Neural crest cell (in vitro differentiated cells): ENCODE measurements around the gene DPCD. TPM values are rescaled to one million over a fixed set of nuclear protein-coding genes. Genes with fewer than 3 reads are reported as not detected.

Experiments used
- DNase-seq: peaks from one replicate; pipeline ENCODE4 v3.0.0; 2021; ENCODE audit warnings: low read depth, mixed read lengths, low spot score
- H3K27ac Mint-ChIP-seq: one replicate; pipeline ENCODE4 v1.8.0; 2021; ENCODE audit warnings: mild to moderate bottlenecking, mixed read lengths; ENCODE audit not compliant: unreplicated experiment
- H3K27me3 Mint-ChIP-seq: 2 replicates; pipeline ENCODE4 v1.8.0; 2021; ENCODE audit warnings: low read depth, mild to moderate bottlenecking, mixed read lengths
- H3K36me3 Mint-ChIP-seq: 2 replicates; pipeline ENCODE4 v1.8.0; 2021; ENCODE audit warnings: low read depth, mild to moderate bottlenecking, mixed read lengths
- H3K4me1 Mint-ChIP-seq: 2 replicates; pipeline ENCODE4 v1.8.0; 2021; ENCODE audit warnings: mixed read lengths
- H3K4me3 Mint-ChIP-seq: one replicate; pipeline ENCODE4 v1.8.0; 2021; ENCODE audit warnings: mild to moderate bottlenecking, mixed read lengths
- H3K9me3 Mint-ChIP-seq: 2 replicates; pipeline ENCODE4 v1.8.0; 2021; ENCODE audit warnings: mixed read lengths
- total RNA-seq: library from RNA; stranded (reverse); gene quantifications from 2 replicates; pipeline ENCODE4 v1.2.1, GENCODE V29; 2021
- TF ChIP-seq, protein P1 (sequence below): fragments of 200-600 bp; sonication (generic); conservative IDR thresholded peaks from 2 replicates; pipeline ENCODE4 v1.5.0; 2021; ENCODE audit warnings: antibody characterized with exemption, mild to moderate bottlenecking

Gene DPCD
- total RNA-seq, 1 donor from 2014 or later = 29.6 TPM

DNA sequence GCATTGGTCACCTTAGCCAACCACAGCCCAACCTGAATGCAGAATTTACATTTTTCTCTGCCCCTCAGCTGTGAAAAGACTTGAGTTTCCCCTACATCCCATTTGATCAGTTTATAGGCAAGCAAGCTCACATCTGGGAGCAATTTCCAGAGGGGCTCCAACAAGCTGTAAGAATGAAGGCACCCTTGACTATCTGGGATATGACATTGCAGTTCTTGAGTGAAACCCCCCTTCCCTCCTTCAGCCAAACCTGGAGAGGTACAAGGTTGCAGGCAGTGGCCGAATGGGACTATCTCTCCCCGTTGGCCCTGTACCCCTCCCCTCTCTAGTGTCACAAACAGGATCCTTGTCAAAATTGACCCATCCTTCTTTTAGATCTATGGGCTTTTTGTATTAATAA, 30.6 kb upstream of the DPCD start:
- Mint-ChIP-seq H3K9me3 (no peaks in the 10 kb centered on the region), H3K4me3 (no peak overlapping the region), H3K27ac (no peak overlapping the region), H3K27me3 (peaks cover 7% of the 10 kb centered on the region), H3K36me3 (peaks cover under 1% of the 10 kb centered on the region), H3K4me1 (no peaks in the 10 kb centered on the region)
- TF ChIP-seq, protein P1, sequence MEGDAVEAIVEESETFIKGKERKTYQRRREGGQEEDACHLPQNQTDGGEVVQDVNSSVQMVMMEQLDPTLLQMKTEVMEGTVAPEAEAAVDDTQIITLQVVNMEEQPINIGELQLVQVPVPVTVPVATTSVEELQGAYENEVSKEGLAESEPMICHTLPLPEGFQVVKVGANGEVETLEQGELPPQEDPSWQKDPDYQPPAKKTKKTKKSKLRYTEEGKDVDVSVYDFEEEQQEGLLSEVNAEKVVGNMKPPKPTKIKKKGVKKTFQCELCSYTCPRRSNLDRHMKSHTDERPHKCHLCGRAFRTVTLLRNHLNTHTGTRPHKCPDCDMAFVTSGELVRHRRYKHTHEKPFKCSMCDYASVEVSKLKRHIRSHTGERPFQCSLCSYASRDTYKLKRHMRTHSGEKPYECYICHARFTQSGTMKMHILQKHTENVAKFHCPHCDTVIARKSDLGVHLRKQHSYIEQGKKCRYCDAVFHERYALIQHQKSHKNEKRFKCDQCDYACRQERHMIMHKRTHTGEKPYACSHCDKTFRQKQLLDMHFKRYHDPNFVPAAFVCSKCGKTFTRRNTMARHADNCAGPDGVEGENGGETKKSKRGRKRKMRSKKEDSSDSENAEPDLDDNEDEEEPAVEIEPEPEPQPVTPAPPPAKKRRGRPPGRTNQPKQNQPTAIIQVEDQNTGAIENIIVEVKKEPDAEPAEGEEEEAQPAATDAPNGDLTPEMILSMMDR = no peak
- no peak for DNase-seq

DNA sequence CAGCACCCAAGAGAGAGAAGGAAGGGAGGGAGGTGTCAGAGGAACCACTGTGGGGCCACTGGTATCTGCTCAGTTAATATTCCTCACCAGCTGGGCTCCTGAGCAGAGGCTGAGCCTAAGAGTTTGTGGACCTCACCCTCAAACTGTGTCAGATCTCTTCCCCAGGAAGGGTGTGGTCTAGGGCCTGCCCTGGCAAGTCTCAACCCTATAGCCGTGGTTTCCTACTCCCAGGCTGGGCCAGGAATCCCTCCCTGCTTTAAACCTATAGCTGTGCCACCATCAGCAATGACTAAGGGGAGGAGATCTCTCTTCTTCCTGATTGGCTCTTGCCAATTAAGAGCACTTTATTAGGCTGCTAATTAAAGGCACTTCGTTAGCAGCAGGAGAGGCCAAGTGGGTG, 29.9 kb upstream of the DPCD start:
- TF ChIP-seq, protein P1 = no peak
- Mint-ChIP-seq H3K4me3 (no peak overlapping the region), H3K4me1 (no peaks in the 10 kb centered on the region), H3K27me3 (peaks cover 9% of the 10 kb centered on the region), H3K36me3 (no peaks in the 10 kb centered on the region), H3K9me3 (no peaks in the 10 kb centered on the region), H3K27ac (no peak overlapping the region)
- DNase-seq = no peak

GRCh38 chr10:101558671-101559595, 29.2 kb upstream of the DPCD start:
- H3K4me3 Mint-ChIP-seq = no peak overlapping the region
- TF ChIP-seq, protein P1 = no peak
- no peaks in the 10 kb centered on the region for H3K9me3 Mint-ChIP-seq
- no peaks in the 10 kb centered on the region for H3K36me3 Mint-ChIP-seq
- no peaks in the 10 kb centered on the region for H3K4me1 Mint-ChIP-seq
- DNase-seq = no peak
- no peak overlapping the region for H3K27ac Mint-ChIP-seq
- H3K27me3 Mint-ChIP-seq = peaks cover 16% of the 10 kb centered on the region

GRCh38 chr10:101559596-101560297, 28.4 kb upstream of the DPCD start:
- peaks cover 20% of the 10 kb centered on the region for H3K27me3 Mint-ChIP-seq
- TF ChIP-seq, protein P1 = no peak
- DNase-seq = no peak
- no peak overlapping the region for H3K4me3 Mint-ChIP-seq
- H3K36me3 Mint-ChIP-seq = no peaks in the 10 kb centered on the region
- H3K9me3 Mint-ChIP-seq = no peaks in the 10 kb centered on the region
- no peaks in the 10 kb centered on the region for H3K4me1 Mint-ChIP-seq
- H3K27ac Mint-ChIP-seq = peak overlapping the region; percentile 87

DNA sequence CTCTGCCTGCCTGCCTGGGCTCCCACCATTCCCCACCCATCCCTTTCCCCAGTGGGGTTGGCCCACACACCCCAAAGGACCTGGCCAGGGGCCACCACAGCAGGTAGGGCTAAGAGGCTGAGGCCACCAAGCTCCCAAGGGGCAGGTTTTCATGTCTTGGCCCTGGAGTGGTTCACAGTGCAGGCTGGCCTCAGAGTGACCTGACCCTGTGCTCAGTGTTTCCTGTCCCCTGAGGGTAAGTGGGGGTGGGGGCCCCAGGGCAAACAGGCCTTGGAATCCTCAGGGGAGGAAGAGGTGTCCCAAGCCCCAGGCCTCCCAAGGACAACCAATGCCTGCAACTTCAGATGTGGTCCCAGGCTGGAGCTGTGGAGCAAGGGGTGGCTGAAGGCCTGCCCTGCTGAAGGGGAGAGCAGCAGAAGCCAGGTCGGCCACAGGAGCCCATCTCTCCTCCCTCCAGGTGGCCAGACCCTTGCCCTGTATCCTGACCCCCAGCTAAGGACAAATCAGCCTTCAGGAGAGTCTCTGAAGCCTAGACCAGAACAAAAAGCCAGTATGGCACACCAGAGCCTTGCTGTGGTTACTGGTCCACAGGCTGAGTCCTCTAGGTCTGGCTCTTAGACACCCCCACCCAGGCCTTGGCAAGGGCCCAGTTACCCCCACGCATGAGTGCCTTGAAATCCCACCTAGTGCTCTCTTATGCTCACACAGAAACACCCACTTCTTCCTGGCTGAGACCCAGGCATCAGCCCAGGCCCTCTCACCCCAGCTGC, 27.6 kb upstream of the DPCD start:
- H3K4me1 Mint-ChIP-seq = no peaks in the 10 kb centered on the region
- TF ChIP-seq, protein P1 = no peak
- H3K27me3 Mint-ChIP-seq = peaks cover 27% of the 10 kb centered on the region
- H3K36me3 Mint-ChIP-seq = no peaks in the 10 kb centered on the region
- H3K9me3 Mint-ChIP-seq = no peaks in the 10 kb centered on the region
- H3K4me3 Mint-ChIP-seq = no peak overlapping the region
- DNase-seq = no peak
- H3K27ac Mint-ChIP-seq = no peak overlapping the region
